Measurements from ENCODE around the gene ADRM1.

GRCh38 chr20:62344782-62345181 lies 42.0 kb downstream of the ADRM1 start:
- TF ChIP-seq MAX (IDR thresholded peaks at IDR 0.05), result no peak
- no peak for TF ChIP-seq REST (IDR thresholded peaks at IDR 0.05; ENCODE audit: low read depth)
- TF ChIP-seq EP300 (IDR thresholded peaks at IDR 0.05; ENCODE audit: borderline replicate concordance), result no peak
- TF ChIP-seq YY1 (IDR thresholded peaks at IDR 0.05; ENCODE audit: low read depth), result no peak
- no peak for TF ChIP-seq FOXM1 (IDR thresholded peaks at IDR 0.05; ENCODE audit: borderline replicate concordance, low read depth)
- TF ChIP-seq NFIC (IDR thresholded peaks at IDR 0.05), result no peak
- no peak for TF ChIP-seq USF1 (IDR thresholded peaks at IDR 0.05)
- no peak for TF ChIP-seq TCF12 (IDR thresholded peaks at IDR 0.05; ENCODE audit: low read depth)
- no peak for TF ChIP-seq CEBPB (IDR thresholded peaks at IDR 0.05)
- TF ChIP-seq EGR1 (IDR thresholded peaks at IDR 0.05), result no peak
- no peak for TF ChIP-seq TEAD4 (IDR thresholded peaks at IDR 0.05)
- TF ChIP-seq CREB1 (IDR thresholded peaks at IDR 0.05; ENCODE audit: low read depth), result no peak
